AG10803 (cell line): Measurements from ENCODE around the gene FHDC1.
A peak's percentile ranks its signal among the peaks of the same experiment; 100 is the strongest.

Source experiments
- DNase-seq: peaks from one replicate; pipeline ENCODE4 v3.0.0; 2010; ENCODE audit warnings: low read depth
- H3K4me3 ChIP-seq: 2 replicates; pipeline ENCODE4 v1.5.1; 2011; ENCODE audit warnings: mild to moderate bottlenecking, low read length, control low read depth
- CTCF ChIP-seq: conservative IDR thresholded peaks from 2 replicates; pipeline ENCODE4 v1.5.1; 2011; ENCODE audit warnings: mild to moderate bottlenecking, low read length, control low read depth, inconsistent platforms

FHDC1 gene

GRCh38 chr4:152940461-152940860 lies 4.3 kb downstream of the FHDC1 start:
- TF ChIP-seq CTCF = no peak
- DNase-seq = no peak
- no peak overlapping the region for H3K4me3 ChIP-seq

- no peak for DNase-seq
- TF ChIP-seq CTCF = no peak
- H3K4me3 ChIP-seq = no peak overlapping the region
Measured at GRCh38 chr4:152941411-152941810, 5.3 kb downstream of the FHDC1 start.

- H3K4me3 ChIP-seq = no peak overlapping the region
- TF ChIP-seq CTCF = no peak
- no peak for DNase-seq
Measured at GRCh38 chr4:152942346-152942745, 6.2 kb downstream of the FHDC1 start.

- no peak for TF ChIP-seq CTCF
- DNase-seq = peak; percentile 92
Measured at GRCh38 chr4:152943672-152944071, 7.5 kb downstream of the FHDC1 start.

GRCh38 chr4:152944666-152945320 lies 8.7 kb downstream of the FHDC1 start:
- DNase-seq = no peak
- H3K4me3 ChIP-seq = no peak overlapping the region
- no peak for TF ChIP-seq CTCF

More at GRCh38 chr4:152943672-152944071, 7.5 kb downstream of the FHDC1 start:
- H3K4me3 ChIP-seq = peak overlapping the region; percentile 16; the same call in 1 of the 2 replicates

GRCh38 chr4:152945639-152946038 lies 9.5 kb downstream of the FHDC1 start:
- TF ChIP-seq CTCF = no peak
- no peak for DNase-seq
- no peak overlapping the region for H3K4me3 ChIP-seq

GRCh38 chr4:152946446-152946845 lies 10.3 kb downstream of the FHDC1 start:
- no peak for DNase-seq
- H3K4me3 ChIP-seq = no peak overlapping the region
- no peak for TF ChIP-seq CTCF
